ENCODE measurements around the gene MAP4. TPM values are rescaled to one million over a fixed set of nuclear protein-coding genes. Genes with fewer than 3 reads are reported as not detected.

Gene MAP4
- total and polyA plus RNA-seq, 11 donors = 206 to 1,422 (median 771) TPM

GRCh38 chr3:47916201-47916600 is 100.0 kb downstream of the MAP4 start:
- Histone ChIP-seq H3K4me1 (peaks cover 0 to 14% (median 3%) of the 10 kb centered on the region in 12 donors), H3K36me3 (peaks cover 0 to 100% (median 99%) of the 10 kb centered on the region in 9 donors), H3K27ac (peak overlapping the region in 11 of 12 donors; percentile 4 to 80 (median 60)), H3K4me3 (no peak overlapping the region), H3K9me3 (no peaks in the 10 kb centered on the region), H3K27me3 (no peaks in the 10 kb centered on the region)
- ATAC-seq = peak; percentile 72 to 94 (median 80)
- DNase-seq = peak in 4 of 5 donors; percentile 21 to 56 (median 40)
- intact Hi-C loops (cut with DNase I) = loop anchor here in 1 of 10 donors (10.0 kb wide), 1 partner anchor 49 kb away; no protein-coding TSS in a partner anchor
- WGBS, 4 donors = 44 to 60% (median 54%) methylated on average over 5 of the region's 5 CpGs
- no peak for TF ChIP-seq POLR2A (IDR thresholded peaks at IDR 0.05)
- no peak for TF ChIP-seq CTCF (IDR thresholded peaks at IDR 0.05)

- intact Hi-C loops (cut with DNase I) = loop anchor here in 1 of 10 donors (10.0 kb wide), 1 partner anchor 53 kb away; no protein-coding TSS in a partner anchor
- 88 to 90% (median 89%) methylated on average over 6 of the region's 6 CpGs for WGBS, 4 donors
- no peak for ATAC-seq
- no peak for DNase-seq
- no peak overlapping the region for H3K27ac ChIP-seq
- no peak overlapping the region for H3K4me3 ChIP-seq
- no peaks in the 10 kb centered on the region for H3K27me3 ChIP-seq
- TF ChIP-seq POLR2A (IDR thresholded peaks at IDR 0.05) = no peak
- no peak for TF ChIP-seq CTCF (IDR thresholded peaks at IDR 0.05)
- H3K36me3 ChIP-seq = peaks cover 0 to 100% (median 82%) of the 10 kb centered on the region in 9 donors
- peaks cover 0 to 30% (median 5%) of the 10 kb centered on the region in 12 donors for H3K4me1 ChIP-seq
- H3K9me3 ChIP-seq = no peaks in the 10 kb centered on the region
Measured at GRCh38 chr3:47912006-47912504, 104.2 kb downstream of the MAP4 start.

DNA sequence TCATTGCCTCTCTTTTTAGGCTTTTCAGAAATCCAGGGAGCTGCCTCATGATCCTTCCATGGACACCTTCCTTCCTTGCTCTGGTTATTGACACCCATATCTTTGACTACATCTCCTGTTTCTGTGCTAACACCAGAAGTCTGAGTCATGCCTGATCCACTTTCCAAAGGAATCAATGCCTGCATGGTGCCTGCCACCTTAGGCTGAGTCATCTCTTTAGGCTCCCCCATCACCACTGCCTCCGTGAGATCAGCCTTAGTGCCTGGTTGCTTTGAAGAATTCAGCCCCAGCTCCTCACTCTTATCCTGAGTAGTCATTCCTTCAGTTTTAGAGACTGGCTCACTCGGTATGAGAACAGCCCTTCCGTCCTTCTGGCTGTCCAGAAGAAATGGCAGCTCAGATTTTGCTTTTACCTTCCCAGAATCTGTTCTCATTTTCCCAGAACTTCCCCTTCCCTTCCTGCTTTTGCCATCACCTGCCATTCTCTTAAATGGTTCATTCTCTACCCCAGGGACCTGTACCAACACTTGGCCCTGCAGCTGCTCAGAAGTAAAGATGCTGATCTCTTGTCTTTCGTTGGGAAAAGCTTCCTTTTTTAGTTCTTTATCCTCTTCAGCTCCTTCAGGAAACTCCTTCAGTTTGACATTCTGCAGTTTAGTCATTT is 105.3 kb downstream of the MAP4 start:
- Histone ChIP-seq H3K36me3 (peaks cover 0 to 100% (median 82%) of the 10 kb centered on the region in 9 donors), H3K4me3 (no peak overlapping the region), H3K4me1 (peaks cover 0 to 22% (median 4%) of the 10 kb centered on the region in 12 donors), H3K27ac (peak overlapping the region in 1 of 12 donors; percentile 30), H3K9me3 (no peaks in the 10 kb centered on the region), H3K27me3 (no peaks in the 10 kb centered on the region)
- TF ChIP-seq POLR2A (IDR thresholded peaks at IDR 0.05) (no peak), CTCF (IDR thresholded peaks at IDR 0.05) (no peak)
- DNase-seq (no peak), ATAC-seq (peak in 3 of 4 donors; percentile 8 to 61 (median 58))
- 79 to 83% (median 81%) methylated on average over 4 of the region's 4 CpGs for WGBS, 4 donors
- intact Hi-C loops (cut with DNase I) = loop anchor here in 1 of 10 donors (10.0 kb wide), 1 partner anchor 54 kb away; no protein-coding TSS in a partner anchor

GRCh38 chr3:47910233-47910632 is 106.0 kb downstream of the MAP4 start:
- no peak overlapping the region for H3K4me3 ChIP-seq
- TF ChIP-seq CTCF (IDR thresholded peaks at IDR 0.05) (no peak), POLR2A (IDR thresholded peaks at IDR 0.05) (no peak)
- 89 to 100% (median 93%) methylated on average over 1 of the region's 1 CpG for WGBS, 4 donors
- DNase-seq (no peak), ATAC-seq (no peak)
- no peaks in the 10 kb centered on the region for H3K27me3 ChIP-seq
- intact Hi-C loops (cut with DNase I) = loop anchor here in 1 of 10 donors (10.0 kb wide), 1 partner anchor 55 kb away; no protein-coding TSS in a partner anchor
- H3K27ac ChIP-seq = no peak overlapping the region
- H3K36me3 ChIP-seq = peaks cover 0 to 100% (median 82%) of the 10 kb centered on the region in 9 donors
- peaks cover 0 to 20% (median 2%) of the 10 kb centered on the region in 12 donors for H3K4me1 ChIP-seq
- no peaks in the 10 kb centered on the region for H3K9me3 ChIP-seq

Data from heart left ventricle (tissue), 16 donors.